ENCODE results near the gene GZMB.

DNA sequence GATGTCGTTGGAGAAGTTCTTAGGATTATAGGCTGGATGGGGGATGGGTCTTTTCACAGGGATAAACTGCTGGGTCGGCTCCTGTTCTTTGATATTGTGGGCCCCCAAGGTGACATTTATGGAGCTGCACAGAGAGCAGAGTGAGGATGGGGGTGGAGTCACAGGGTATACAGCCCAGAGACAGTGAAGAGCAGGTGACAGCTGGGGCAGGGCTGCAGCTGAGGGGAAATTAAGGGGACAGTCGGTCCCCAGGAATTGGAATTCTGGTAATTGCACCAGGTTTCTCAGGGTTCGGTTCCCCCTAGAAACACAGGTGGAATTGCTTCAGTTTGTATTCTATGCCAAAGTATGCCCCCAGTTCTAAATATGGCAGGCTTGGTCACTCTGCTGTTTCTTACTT, 1.7 kb downstream of the GZMB start:
- TF ChIP-seq, protein P1, sequence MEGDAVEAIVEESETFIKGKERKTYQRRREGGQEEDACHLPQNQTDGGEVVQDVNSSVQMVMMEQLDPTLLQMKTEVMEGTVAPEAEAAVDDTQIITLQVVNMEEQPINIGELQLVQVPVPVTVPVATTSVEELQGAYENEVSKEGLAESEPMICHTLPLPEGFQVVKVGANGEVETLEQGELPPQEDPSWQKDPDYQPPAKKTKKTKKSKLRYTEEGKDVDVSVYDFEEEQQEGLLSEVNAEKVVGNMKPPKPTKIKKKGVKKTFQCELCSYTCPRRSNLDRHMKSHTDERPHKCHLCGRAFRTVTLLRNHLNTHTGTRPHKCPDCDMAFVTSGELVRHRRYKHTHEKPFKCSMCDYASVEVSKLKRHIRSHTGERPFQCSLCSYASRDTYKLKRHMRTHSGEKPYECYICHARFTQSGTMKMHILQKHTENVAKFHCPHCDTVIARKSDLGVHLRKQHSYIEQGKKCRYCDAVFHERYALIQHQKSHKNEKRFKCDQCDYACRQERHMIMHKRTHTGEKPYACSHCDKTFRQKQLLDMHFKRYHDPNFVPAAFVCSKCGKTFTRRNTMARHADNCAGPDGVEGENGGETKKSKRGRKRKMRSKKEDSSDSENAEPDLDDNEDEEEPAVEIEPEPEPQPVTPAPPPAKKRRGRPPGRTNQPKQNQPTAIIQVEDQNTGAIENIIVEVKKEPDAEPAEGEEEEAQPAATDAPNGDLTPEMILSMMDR (IDR thresholded peaks at IDR 0.05), result no peak
- TF ChIP-seq POLR2A (IDR thresholded peaks at IDR 0.05), result no peak

Data from thyroid gland (tissue), 4 donors.